CD4-positive, alpha-beta T cell treated with Interleukin-2 at 100 ng/mL for 4 hours (primary cell): Measurements from ENCODE around the gene GOT1.

ENCODE experiments used
- DNase-seq: peaks from one replicate; pipeline ENCODE4 v3.0.0-alpha.2; 2020; ENCODE audit warnings: low spot score

The GOT1 gene

DNA sequence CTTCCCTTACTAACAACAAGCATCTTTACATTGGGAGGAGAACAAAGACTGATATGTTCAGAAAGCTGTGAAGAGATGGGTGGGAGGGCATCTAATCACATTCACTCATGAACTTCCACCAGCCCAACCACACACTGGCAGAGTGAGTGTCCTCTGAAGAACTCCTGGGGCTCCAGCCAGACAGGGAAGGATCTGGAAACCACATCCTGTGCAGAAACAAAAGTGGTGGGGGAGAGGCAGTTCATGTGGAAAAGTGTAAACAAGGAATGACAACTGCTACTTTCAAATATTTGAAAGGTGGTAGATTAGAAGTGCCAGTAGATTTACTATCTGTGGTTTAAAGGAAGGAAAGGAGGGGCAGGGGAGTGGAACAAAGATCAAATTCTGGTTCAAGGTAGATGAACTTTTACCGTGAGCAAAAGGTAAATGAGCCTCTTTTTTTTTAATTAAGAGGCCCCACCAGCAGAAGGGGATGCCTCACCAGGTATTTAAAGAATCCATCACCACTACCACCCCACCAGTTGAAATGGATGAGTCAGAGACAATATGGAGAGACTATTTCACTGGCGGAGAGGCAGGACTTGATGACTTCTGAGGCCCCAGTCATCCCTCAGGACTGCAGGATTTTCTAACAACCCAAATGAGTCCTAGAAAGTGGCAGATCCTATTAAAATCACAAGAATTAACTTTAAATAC is 34.5 kb downstream of the GOT1 start:
- DNase-seq: no peak

GRCh38 chr10:99394761-99395386 is 35.5 kb downstream of the GOT1 start:
- no peak for DNase-seq

- no peak for DNase-seq
These were observed 36.2 kb downstream of the GOT1 start for GRCh38 chr10:99394256-99394655.

- no peak for DNase-seq
These were observed 36.7 kb downstream of the GOT1 start for GRCh38 chr10:99393683-99394082.

GRCh38 chr10:99393036-99393435 is 37.4 kb downstream of the GOT1 start:
- DNase-seq: no peak

DNA sequence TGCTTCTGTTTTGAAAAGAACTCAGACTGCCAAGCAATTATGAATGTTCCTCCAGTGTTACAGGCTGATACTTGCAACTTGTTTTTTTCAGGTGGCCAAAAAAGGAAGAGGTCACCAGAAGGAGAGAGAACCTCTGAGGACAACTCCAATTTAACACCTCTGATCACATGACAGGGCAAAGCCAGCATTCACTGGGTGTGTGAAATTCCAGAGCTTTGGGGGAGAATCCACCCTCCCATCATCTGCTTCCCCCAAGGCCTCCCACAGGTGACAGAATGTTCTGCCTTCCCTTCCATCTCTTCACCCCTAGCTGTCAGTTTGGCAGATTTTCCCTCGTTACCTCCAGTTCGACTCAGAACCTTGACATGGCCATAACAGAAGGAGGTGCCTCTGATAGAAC is 39.1 kb downstream of the GOT1 start:
- DNase-seq: no peak

DNA sequence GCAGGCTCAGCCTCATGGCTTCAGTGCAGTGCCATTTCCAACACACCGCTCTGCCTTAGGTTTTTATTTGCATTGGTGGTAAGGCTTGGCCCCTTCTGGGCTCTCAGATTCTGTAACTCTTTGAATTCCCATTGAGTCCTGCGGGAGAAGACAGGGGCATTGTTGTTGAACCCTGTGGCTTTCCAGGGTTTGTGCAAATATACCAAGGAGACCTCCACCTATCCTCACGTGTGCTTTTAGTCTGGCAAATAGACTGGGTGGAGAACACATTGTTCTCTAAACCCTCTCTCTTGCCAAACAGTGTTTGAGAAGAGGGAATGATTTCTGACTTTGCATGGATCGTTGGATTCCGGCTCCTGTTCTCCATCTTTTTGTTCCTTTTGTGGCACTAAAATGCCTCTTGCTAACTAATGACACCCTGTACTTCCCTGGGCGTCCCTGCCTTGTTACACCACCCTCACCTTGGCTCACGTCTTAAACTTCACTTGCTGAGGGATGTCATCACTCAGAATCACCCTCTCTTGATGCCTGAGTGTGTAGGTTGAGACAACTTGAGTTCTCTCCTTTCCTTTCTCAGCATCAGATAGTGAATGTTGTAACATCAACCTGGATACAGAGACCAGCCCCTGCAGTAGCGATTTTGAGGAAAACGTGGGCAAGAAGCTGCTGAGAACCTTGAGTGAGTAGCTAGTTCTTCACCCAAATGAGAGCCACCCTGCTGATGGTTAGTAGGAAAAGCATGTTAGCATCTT is 40.5 kb downstream of the GOT1 start:
- DNase-seq: no peak

DNA sequence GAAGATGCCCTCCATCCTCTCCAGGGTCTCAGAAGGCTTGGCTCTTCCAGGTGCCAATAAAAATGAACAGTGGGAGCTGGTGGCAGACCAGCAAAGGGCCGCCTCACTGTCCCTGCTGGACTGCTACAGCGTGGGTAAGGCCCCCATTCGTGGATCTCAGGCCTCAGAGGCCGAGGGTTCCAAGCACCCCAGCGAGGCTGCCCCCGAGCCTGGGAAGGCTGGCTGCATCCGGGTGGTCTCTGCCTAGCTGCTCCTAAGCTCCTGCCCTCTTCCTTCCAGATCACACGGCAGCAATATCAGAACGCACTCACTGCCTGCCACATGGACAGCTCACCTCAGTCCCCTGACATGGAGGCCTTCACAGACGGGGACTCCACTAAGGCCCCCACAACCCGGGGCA is 42.9 kb downstream of the GOT1 start:
- no peak for DNase-seq

- no peak for DNase-seq
These were observed 43.4 kb downstream of the GOT1 start for GRCh38 chr10:99387071-99387470.

- no peak for DNase-seq
These were observed 48.2 kb downstream of the GOT1 start for GRCh38 chr10:99382176-99382575.

DNA sequence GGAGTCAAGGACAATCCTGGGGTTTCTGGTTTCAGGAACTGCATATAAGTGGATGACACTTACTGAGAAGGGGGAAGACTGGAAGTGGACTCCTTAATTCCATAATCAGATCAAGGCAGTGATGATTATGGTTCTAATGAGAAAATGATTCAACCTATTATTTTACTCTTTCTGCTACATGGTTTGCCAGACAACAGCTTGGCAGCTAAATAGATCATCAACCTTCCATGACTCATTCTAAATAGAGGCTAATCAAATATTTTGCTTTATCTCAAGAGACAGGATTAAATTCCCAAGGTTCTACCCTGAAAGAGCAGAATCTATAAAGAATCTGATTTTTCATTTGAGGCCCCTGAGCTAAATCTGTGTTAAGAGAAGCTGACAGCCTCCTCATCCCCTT is 55.0 kb downstream of the GOT1 start:
- no peak for DNase-seq

GRCh38 chr10:99374972-99375371 is 55.5 kb downstream of the GOT1 start:
- DNase-seq: no peak

DNA sequence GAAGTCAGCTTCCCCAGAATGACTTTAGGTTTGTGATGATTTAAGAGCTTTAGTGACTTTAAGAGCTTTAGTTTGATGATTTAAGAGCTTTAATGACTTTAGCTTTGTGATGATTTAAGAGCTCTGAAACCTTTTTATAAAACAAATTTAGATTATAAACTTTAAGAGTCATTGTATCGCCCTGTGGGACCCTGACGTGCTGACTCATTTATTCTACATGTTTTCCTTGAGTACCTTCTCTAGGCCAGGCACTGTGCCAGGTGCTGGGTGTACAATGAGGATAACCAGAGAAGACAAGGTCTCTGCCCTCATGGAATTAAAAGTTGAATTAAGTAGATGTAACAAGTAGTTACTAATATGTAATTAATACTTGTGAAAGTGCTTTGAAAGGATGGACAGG is 55.9 kb downstream of the GOT1 start:
- no peak for DNase-seq

DNA sequence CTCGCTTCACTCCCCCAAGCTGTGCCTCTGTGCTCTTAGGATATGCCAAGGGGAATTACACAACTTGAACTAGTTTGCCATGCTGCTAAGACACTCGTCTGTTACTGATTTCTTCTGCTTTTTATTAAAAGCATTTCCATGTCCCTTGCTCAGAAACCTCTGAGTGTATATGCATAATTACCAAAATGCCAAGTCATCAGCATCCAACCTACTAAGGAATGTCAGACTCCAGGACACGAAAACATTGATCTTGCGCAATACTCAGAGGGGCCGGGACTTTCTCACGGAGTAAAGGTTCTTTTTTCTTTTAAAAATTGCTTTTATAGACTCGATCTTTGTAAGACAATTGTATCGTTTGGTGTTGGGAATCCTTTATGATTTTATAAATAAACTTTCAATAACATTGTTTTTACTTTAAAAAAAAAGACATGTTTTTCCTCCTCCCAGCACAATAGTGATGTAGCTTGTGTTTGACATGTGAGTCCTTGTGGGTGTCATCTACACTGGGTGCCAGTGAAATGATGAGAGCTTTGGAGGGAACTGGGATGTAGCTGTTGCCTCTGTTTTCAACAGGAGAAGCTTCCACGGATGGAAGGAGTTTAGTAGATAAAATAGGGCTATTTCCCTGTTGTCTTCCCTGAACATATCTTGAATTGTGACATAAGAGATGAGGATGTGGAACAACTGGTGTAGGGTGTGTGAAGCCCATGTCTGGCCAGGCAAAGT is 57.7 kb downstream of the GOT1 start:
- DNase-seq: no peak

GRCh38 chr10:99370993-99371392 is 59.4 kb downstream of the GOT1 start:
- no peak for DNase-seq

GRCh38 chr10:99369551-99369950 is 60.9 kb downstream of the GOT1 start:
- DNase-seq: no peak

DNA sequence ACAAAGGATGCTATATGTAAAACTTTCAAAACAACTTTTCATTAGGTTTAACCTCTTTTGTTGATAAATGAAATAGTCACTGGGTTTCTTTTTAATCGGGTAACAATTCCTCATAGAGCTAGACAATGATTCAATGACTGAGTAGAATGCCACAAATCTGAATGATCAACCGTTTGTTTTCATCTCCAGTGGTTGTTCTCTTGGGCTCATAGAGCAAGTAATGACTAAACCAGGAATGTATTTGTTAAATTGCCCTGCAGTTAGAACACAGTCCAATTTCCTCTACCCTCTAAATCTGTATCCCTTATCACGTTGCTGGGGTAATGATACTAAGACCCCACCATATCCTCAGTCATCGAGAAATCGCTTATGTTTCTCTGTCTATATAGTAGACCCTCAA is 61.3 kb downstream of the GOT1 start:
- no peak for DNase-seq

DNA sequence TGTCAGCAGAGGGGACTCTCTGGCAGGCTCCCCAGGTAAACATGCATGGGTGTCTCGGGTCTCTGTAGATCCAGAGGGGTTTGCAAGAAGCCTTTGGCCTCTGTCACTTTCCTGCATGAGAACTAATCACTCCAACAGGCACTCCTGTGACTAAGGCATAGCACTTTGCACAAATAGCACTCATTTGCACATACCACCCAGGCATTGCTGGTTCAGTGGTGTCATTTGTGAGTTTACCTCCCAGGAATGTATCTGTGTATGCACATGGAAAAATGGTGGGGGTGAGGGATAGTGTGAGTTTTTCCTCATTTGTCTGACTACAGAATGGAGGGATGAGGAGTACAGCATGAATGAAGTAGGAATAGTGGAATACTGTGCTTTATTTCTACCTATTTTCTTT is 61.8 kb downstream of the GOT1 start:
- no peak for DNase-seq

DNA sequence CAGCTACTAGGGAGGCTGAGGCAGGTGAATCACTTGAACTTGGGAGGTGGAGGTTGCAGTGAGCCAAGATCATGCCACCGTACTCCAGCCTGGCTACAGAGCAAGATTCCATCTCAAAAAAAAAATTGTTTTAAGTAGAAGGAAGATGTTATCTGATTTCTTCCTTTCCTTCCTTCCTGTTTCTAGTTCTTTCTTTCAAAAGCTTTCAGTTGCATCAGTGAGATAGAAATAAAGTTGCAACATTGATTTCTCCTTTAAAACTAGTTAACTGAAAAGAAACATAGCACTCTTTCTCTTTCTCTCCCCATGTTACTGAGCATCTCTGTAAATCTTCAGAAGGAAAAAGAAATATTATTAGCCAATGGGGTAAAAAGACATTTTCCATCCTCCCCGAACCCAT is 63.8 kb downstream of the GOT1 start:
- DNase-seq: no peak

DNA sequence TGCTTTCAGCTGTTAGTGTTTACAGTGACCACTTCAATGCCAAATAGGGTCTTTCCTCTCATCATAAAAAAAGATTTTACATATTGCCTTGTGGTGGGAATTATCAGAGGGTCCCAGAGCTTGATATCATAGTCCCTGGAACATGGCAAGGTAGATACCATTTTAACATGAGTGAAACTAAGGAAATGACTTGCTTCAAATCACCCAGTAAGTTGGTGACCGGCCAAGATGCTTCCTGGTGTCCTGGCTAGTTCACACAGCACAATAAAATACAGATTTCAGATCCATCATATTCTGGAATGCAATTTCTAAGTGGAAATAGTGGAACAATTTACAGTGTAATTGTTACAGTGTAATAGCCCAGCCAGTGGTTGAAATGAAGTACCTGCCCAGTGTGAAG is 64.7 kb downstream of the GOT1 start:
- no peak for DNase-seq

DNA sequence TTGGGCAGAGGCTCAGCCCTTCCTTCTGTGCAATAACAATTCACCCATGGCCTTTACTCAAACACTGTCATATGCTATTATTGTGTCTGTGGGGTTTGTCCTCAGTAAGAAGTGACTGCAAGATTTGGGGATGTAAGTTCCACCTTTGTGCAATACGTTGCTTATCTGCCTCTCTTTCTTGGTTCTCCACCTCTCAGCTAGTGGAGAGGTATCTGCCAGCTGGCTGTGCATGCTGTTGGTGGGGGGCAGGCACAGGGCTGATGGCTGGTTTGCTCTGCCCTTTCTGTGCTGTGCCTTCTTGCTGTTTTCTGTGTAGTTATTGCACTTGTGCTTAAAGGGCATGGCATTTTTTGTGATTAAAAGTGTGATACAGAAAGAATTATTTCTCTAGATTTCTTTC is 65.1 kb downstream of the GOT1 start:
- DNase-seq: no peak

DNA sequence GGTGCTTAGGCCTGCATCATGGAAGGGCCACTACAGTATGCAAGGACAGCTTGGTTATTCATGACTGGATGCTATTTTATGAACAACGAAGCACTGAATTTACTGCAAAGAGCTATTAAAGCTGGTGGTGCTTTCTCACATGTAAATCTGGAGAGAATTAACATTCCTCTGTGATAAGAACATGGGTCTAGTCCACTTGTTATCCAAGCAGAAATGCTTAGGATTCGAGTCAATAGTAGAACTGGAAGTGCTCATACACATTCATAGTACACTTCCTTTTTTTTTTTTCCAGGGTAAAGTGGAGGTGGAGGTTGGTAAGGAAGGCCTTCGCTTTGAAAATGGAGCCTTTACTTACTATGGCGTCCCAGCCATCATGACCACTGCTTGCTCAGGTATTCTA is 66.3 kb downstream of the GOT1 start:
- no peak for DNase-seq

GRCh38 chr10:99360934-99361333 is 69.5 kb downstream of the GOT1 start:
- no peak for DNase-seq
